H54 (cell line): ENCODE data around the gene BRAF.
"Not testable (repeated sequence)": the region's sequence is repeated elsewhere in the genome, so short reads cannot be mapped to it uniquely, and the experiment has no call there.

Source experiments
- DNase-seq: peaks from one replicate; pipeline ENCODE4 v3.0.0; 2011; ENCODE audit warnings: low spot score, mixed read lengths; ENCODE audit not compliant: insufficient read length
- FAIRE-seq: peaks from 3 replicates; lab custom pipeline; 2011; peaks lifted over from hg19 to GRCh38; lab: Jason Lieb, UNC
- POLR2A ChIP-seq: IDR thresholded peaks from 2 replicates; pipeline ENCODE4 v1.6.1; 2011; ENCODE audit warnings: low read depth, mild to moderate bottlenecking, low read length

The BRAF gene

GRCh38 chr7:140676306-140676705 is 248.4 kb downstream of the BRAF start:
- TF ChIP-seq POLR2A, result no peak
- FAIRE-seq, result no peak
- DNase-seq, result no peak

- DNase-seq, result no peak
- no peak for FAIRE-seq
- no peak for TF ChIP-seq POLR2A
These were observed 249.0 kb downstream of the BRAF start for GRCh38 chr7:140675726-140676125.

- no peak for FAIRE-seq
- no peak for TF ChIP-seq POLR2A
- peak; percentile 45 for DNase-seq
These were observed 249.6 kb downstream of the BRAF start for GRCh38 chr7:140674899-140675701.

- no peak for FAIRE-seq
- DNase-seq, result no peak
- no peak for TF ChIP-seq POLR2A
These were observed 250.4 kb downstream of the BRAF start for GRCh38 chr7:140674356-140674800.

- no peak for FAIRE-seq
- DNase-seq, result no peak
These were observed 251.0 kb downstream of the BRAF start for GRCh38 chr7:140673774-140674155.

GRCh38 chr7:140673063-140673773 is 251.5 kb downstream of the BRAF start:
- TF ChIP-seq POLR2A, result no peak
- FAIRE-seq, result no peak
- DNase-seq, result no peak

More at GRCh38 chr7:140673774-140674155, 251.0 kb downstream of the BRAF start:
- TF ChIP-seq POLR2A, result no peak

- peak; percentile 57 for TF ChIP-seq POLR2A
- FAIRE-seq, result no peak
- DNase-seq, result peak; percentile 80
These were observed 252.2 kb downstream of the BRAF start, which contains the start of gene ADCK2 for GRCh38 chr7:140672382-140673062. ADCK2 (plus strand) TSS chr7:140672945; CDS start chr7:140673331, 386 bp downstream.

- FAIRE-seq (no peak), DNase-seq (no peak)
- TF ChIP-seq POLR2A, result no peak
These were observed 252.8 kb downstream of the BRAF start for GRCh38 chr7:140671966-140672365.

GRCh38 chr7:140670343-140670935 is 254.3 kb downstream of the BRAF start:
- FAIRE-seq (no peak), DNase-seq (no peak)
- TF ChIP-seq POLR2A, result no peak

GRCh38 chr7:140669862-140670261 is 254.9 kb downstream of the BRAF start:
- not testable (repeated sequence) for DNase-seq, FAIRE-seq

GRCh38 chr7:140669352-140669751 is 255.4 kb downstream of the BRAF start:
- no peak for TF ChIP-seq POLR2A
- FAIRE-seq, result no peak
- DNase-seq, result no peak
